ENCODE results near the gene TASL.

DNA sequence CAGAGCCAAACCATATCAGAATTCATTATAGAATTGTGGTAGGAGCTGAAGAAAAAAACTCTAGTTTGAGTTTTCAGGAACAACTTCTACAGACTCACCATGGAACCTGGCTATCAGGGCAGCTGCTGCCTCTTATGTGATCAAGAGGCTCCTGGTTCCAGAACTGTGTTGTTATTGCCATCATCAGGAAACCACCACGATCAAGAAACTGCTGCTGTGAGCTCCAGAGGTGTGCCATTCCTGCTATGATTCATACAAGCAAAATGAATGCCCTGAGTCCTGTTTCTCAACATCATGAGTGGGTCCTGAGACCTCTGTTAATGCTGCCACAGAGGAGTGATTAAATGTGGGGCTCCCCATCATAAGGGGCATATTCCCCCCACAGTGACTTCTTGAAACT lies 43.7 kb downstream of the TASL start:
- no peak for TF ChIP-seq FOXA1 (IDR thresholded peaks at IDR 0.05)
- TF ChIP-seq HDGF (IDR thresholded peaks at IDR 0.05; ENCODE audit: borderline replicate concordance) = no peak
- no peak for TF ChIP-seq L3MBTL2 (conservative IDR thresholded peaks at IDR 0.05)
- TF ChIP-seq CTBP1 (IDR thresholded peaks at IDR 0.05; ENCODE audit: borderline replicate concordance) = no peak
- no peak for TF ChIP-seq SP1 (IDR thresholded peaks at IDR 0.05)
- TF ChIP-seq BHLHE40 (IDR thresholded peaks at IDR 0.05; ENCODE audit: borderline replicate concordance) = no peak
- TF ChIP-seq LEF1 (IDR thresholded peaks at IDR 0.05; ENCODE audit: borderline replicate concordance) = no peak
- no peak for TF ChIP-seq FOXM1 (IDR thresholded peaks at IDR 0.05; ENCODE audit: borderline replicate concordance)
- no peak for TF ChIP-seq ELF4 (IDR thresholded peaks at IDR 0.05)
- TF ChIP-seq SUZ12 (IDR thresholded peaks at IDR 0.05) = no peak
